HEK293 (cell line): ENCODE measurements around the gene MNT.

ENCODE experiments used
- CTCF ChIA-PET: fragments of 350-600 bp; formaldehyde crosslinking; extraction: SDS; loops from one replicate; lab custom pipeline; 2021; ENCODE audit warnings: antibody characterized with exemption; lab: Yijun Ruan, JAX
- POLR2A ChIA-PET: fragments of 300-600 bp; formaldehyde crosslinking; extraction: SDS; loops from one replicate; lab custom pipeline; 2020; ENCODE audit warnings: antibody characterized with exemption, inconsistent platforms; lab: Yijun Ruan, JAX
- H3K27ac ChIP-seq: fragments of 200-500 bp; sonication (Bioruptor generic); 2 replicates; pipeline ENCODE4 v1.5.1; 2014; ENCODE audit warnings: low read depth, low read length, control low read depth, inconsistent platforms; ENCODE audit errors: extremely low read depth
- H3K36me3 ChIP-seq, 2 experiments: fragments of 200-500 bp in 1 of 2; sonication (Bioruptor generic) in 1 of 2; 1 replicate in 1 of 2; 2 replicates in 1 of 2; pipeline ENCODE4 v1.5.1; 2014 to 2017; ENCODE audit warnings: inconsistent platforms in 2 of 2, low read length in 2 of 2; ENCODE audit not compliant: control insufficient read depth in 2 of 2, insufficient read depth in 1 of 2
- H3K4me1 ChIP-seq: fragments of 200-500 bp; sonication (Bioruptor generic); 2 replicates; pipeline ENCODE4 v1.5.1; 2014; ENCODE audit warnings: mild to moderate bottlenecking, low read length, inconsistent platforms; ENCODE audit not compliant: control insufficient read depth, insufficient read depth
- H3K4me3 ChIP-seq: 2 replicates; pipeline ENCODE4 v1.5.1; 2011; ENCODE audit warnings: low read depth, mild to moderate bottlenecking, control low read depth, low read length, moderate library complexity
- H3K9me3 ChIP-seq: fragments of 200-500 bp; sonication (Bioruptor generic); 2 replicates; pipeline ENCODE4 v1.5.1; 2014; ENCODE audit warnings: low read depth, low read length, inconsistent platforms; ENCODE audit not compliant: control insufficient read depth, insufficient read depth
- ATF2 ChIP-seq: fragments of 450-650 bp; formaldehyde crosslinking; IDR thresholded peaks from 2 replicates; pipeline ENCODE4 v1.5.1; 2016; ENCODE audit warnings: missing biosample characterization, missing genetic modification characterization, low read depth
- BCL11A ChIP-seq: fragments of 450-650 bp; formaldehyde crosslinking; IDR thresholded peaks from 2 replicates; pipeline ENCODE4 v1.5.1; 2016; ENCODE audit warnings: low read depth, missing biosample characterization, missing genetic modification characterization
- CTCF ChIP-seq: fragments of 450-650 bp; formaldehyde crosslinking; IDR thresholded peaks from 2 replicates; pipeline ENCODE4 v1.5.1; 2016; ENCODE audit warnings: missing biosample characterization, missing genetic modification characterization
- ELK4 ChIP-seq: IDR thresholded peaks from 2 replicates; pipeline ENCODE4 v1.6.1; 2011; ENCODE audit warnings: mild to moderate bottlenecking, low read depth, low read length, borderline replicate concordance
- GLI4 ChIP-seq: fragments of 450-650 bp; formaldehyde crosslinking; IDR thresholded peaks from 2 replicates; pipeline ENCODE4 v1.5.1; 2016; ENCODE audit warnings: missing biosample characterization, missing genetic modification characterization
- HOXC10 ChIP-seq: sonication (generic); formaldehyde crosslinking; IDR thresholded peaks from 2 replicates; pipeline ENCODE4 v1.8.1; 2023; ENCODE audit warnings: mild to moderate bottlenecking, missing genetic modification reagents
- IKZF3 ChIP-seq: fragments of 450-650 bp; IDR thresholded peaks from 2 replicates; pipeline ENCODE4 v1.5.0; 2018; ENCODE audit warnings: missing biosample characterization, mild to moderate bottlenecking, missing genetic modification characterization, moderate library complexity
- PBX3 ChIP-seq: sonication (generic); formaldehyde crosslinking; IDR thresholded peaks from 2 replicates; pipeline ENCODE4 v1.8.1; 2022; ENCODE audit warnings: mild to moderate bottlenecking, moderate library complexity, missing genetic modification reagents
- SCRT2 ChIP-seq: fragments of 450-650 bp; formaldehyde crosslinking; IDR thresholded peaks from 2 replicates; pipeline ENCODE4 v1.5.1; 2016; ENCODE audit warnings: missing biosample characterization, missing genetic modification characterization
- ZNF10 ChIP-seq: fragments of 450-650 bp; formaldehyde crosslinking; IDR thresholded peaks from 2 replicates; pipeline ENCODE4 v1.5.1; 2017; ENCODE audit warnings: missing biosample characterization, missing genetic modification characterization
- ZNF112 ChIP-seq: fragments of 450-650 bp; formaldehyde crosslinking; IDR thresholded peaks from 2 replicates; pipeline ENCODE4 v1.5.0; 2017; ENCODE audit warnings: missing biosample characterization, missing genetic modification characterization
- ZNF132 ChIP-seq: fragments of 450-650 bp; formaldehyde crosslinking; IDR thresholded peaks from 2 replicates; pipeline ENCODE4 v1.5.1; 2017; ENCODE audit warnings: missing biosample characterization, missing genetic modification characterization, borderline replicate concordance
- ZNF133 ChIP-seq: fragments of 450-650 bp; formaldehyde crosslinking; IDR thresholded peaks from 2 replicates; pipeline ENCODE4 v1.5.1; 2016; ENCODE audit warnings: missing biosample characterization, missing genetic modification characterization
- ZNF138 ChIP-seq: fragments of 450-650 bp; formaldehyde crosslinking; IDR thresholded peaks from 2 replicates; pipeline ENCODE4 v1.5.1; 2016; ENCODE audit warnings: missing biosample characterization, missing genetic modification characterization, borderline replicate concordance
- ZNF16 ChIP-seq: fragments of 450-650 bp; formaldehyde crosslinking; IDR thresholded peaks from 2 replicates; pipeline ENCODE4 v1.5.1; 2016; ENCODE audit warnings: low read depth, missing biosample characterization, missing genetic modification characterization
- ZNF169 ChIP-seq: fragments of 450-650 bp; formaldehyde crosslinking; IDR thresholded peaks from 2 replicates; pipeline ENCODE4 v1.5.1; 2016; ENCODE audit warnings: missing biosample characterization, missing genetic modification characterization
- ZNF202 ChIP-seq: fragments of 450-650 bp; formaldehyde crosslinking; IDR thresholded peaks from 2 replicates; pipeline ENCODE4 v1.5.1; 2016; ENCODE audit warnings: missing biosample characterization, missing genetic modification characterization, borderline replicate concordance
- ZNF302 ChIP-seq: fragments of 450-650 bp; formaldehyde crosslinking; IDR thresholded peaks from 2 replicates; pipeline ENCODE4 v1.5.1; 2016; ENCODE audit warnings: missing biosample characterization, missing genetic modification characterization, low read depth
- ZNF350 ChIP-seq: fragments of 450-650 bp; formaldehyde crosslinking; IDR thresholded peaks from 2 replicates; pipeline ENCODE4 v1.5.0; 2017; ENCODE audit warnings: missing biosample characterization, mild to moderate bottlenecking, missing genetic modification characterization
- ZNF366 ChIP-seq: fragments of 450-650 bp; formaldehyde crosslinking; conservative IDR thresholded peaks from 2 replicates; pipeline ENCODE4 v1.5.1; 2016; ENCODE audit warnings: missing biosample characterization, missing genetic modification characterization
- ZNF404 ChIP-seq: fragments of 450-650 bp; formaldehyde crosslinking; IDR thresholded peaks from 2 replicates; pipeline ENCODE4 v1.5.1; 2017; ENCODE audit warnings: missing biosample characterization, missing genetic modification characterization
- ZNF426 ChIP-seq: fragments of 450-650 bp; formaldehyde crosslinking; IDR thresholded peaks from 2 replicates; pipeline ENCODE4 v1.5.1; 2017; ENCODE audit warnings: missing biosample characterization, missing genetic modification characterization, mild to moderate bottlenecking, inconsistent platforms, moderate library complexity
- ZNF449 ChIP-seq: fragments of 450-650 bp; formaldehyde crosslinking; IDR thresholded peaks from 2 replicates; pipeline ENCODE4 v1.5.1; 2017; ENCODE audit warnings: missing biosample characterization, mild to moderate bottlenecking, missing genetic modification characterization, moderate library complexity
- ZNF560 ChIP-seq: fragments of 450-650 bp; formaldehyde crosslinking; IDR thresholded peaks from 2 replicates; pipeline ENCODE4 v1.5.1; 2017; ENCODE audit warnings: missing biosample characterization, missing genetic modification characterization, borderline replicate concordance
- ZNF600 ChIP-seq: fragments of 450-650 bp; formaldehyde crosslinking; IDR thresholded peaks from 2 replicates; pipeline ENCODE4 v1.5.1; 2016; ENCODE audit warnings: missing biosample characterization, missing genetic modification characterization
- ZNF658 ChIP-seq: fragments of 450-650 bp; formaldehyde crosslinking; IDR thresholded peaks from 2 replicates; pipeline ENCODE4; 2016; ENCODE audit warnings: missing biosample characterization, missing genetic modification characterization
- ZNF768 ChIP-seq: fragments of 450-650 bp; formaldehyde crosslinking; IDR thresholded peaks from 2 replicates; pipeline ENCODE4 v1.5.1; 2018; ENCODE audit warnings: missing biosample characterization, mild to moderate bottlenecking, missing genetic modification characterization

The MNT gene

GRCh38 chr17:2415081-2415480, 14.2 kb upstream of the MNT start:
- Histone ChIP-seq H3K36me3 (peaks cover 17 to 48% of the 10 kb centered on the region in 2 experiments; a peak in 2 of 3 replicates), H3K4me3 (no peak overlapping the region), H3K4me1 (no peaks in the 10 kb centered on the region), H3K27ac (no peak overlapping the region), H3K9me3 (no peaks in the 10 kb centered on the region)
- ChIA-PET CTCF (interaction anchor here (0.6 to 6.3 kb wide), 20 partner anchors 10 to 371 kb away, joined by 3 to 470 read pairs (median 10); partner anchors contain the start of genes HIC1 and METTL16), POLR2A (interaction anchor here (0.6 to 3.1 kb wide), 7 partner anchors 15 to 96 kb away, joined by 3 to 42 read pairs (median 7); partner anchors contain the start of genes METTL16 and SGSM2)
- TF ChIP-seq ZNF449 (tag by site-specific recombination) (no peak), ZNF560 (tag by site-specific recombination) (no peak), PBX3 (CRISPR knock-in tag) (no peak), ZNF350 (tag by site-specific recombination) (no peak), IKZF3 (tag by site-specific recombination) (no peak), ZNF600 (tag by site-specific recombination) (no peak), ZNF768 (tag by site-specific recombination) (no peak), GLI4 (tag by site-specific recombination) (no peak), HOXC10 (CRISPR knock-in tag) (no peak), ZNF404 (tag by site-specific recombination) (no peak), ZNF202 (no peak), ZNF132 (tag by site-specific recombination) (no peak), ZNF169 (no peak), ZNF658 (tag by site-specific recombination) (no peak), CTCF (tag by site-specific recombination) (no peak), ZNF302 (tag by site-specific recombination) (no peak), ZNF133 (tag by site-specific recombination) (no peak), BCL11A (tag by site-specific recombination) (no peak)

GRCh38 chr17:2414446-2415064, 13.7 kb upstream of the MNT start:
- H3K27ac ChIP-seq, result no peak overlapping the region
- no peaks in the 10 kb centered on the region for H3K9me3 ChIP-seq
- ChIA-PET POLR2A (interaction anchor here (0.6 to 3.1 kb wide), 4 partner anchors 17 to 96 kb away, joined by 3 to 42 read pairs (median 6); partner anchors contain the start of gene METTL16), CTCF (interaction anchor here (1.0 to 6.3 kb wide), 3 partner anchors 11 to 32 kb away, joined by 4 to 470 read pairs (median 75); no protein-coding TSS in a partner anchor)
- no peak overlapping the region for H3K4me3 ChIP-seq
- peaks cover 17 to 43% of the 10 kb centered on the region in 2 experiments; a peak in 2 of 3 replicates for H3K36me3 ChIP-seq
- no peaks in the 10 kb centered on the region for H3K4me1 ChIP-seq
- TF ChIP-seq ZNF138 (no peak), ZNF366 (no peak), ZNF426 (tag by site-specific recombination) (no peak), ELK4 (no peak), ZNF16 (tag by site-specific recombination) (no peak), ATF2 (tag by site-specific recombination) (no peak), ZNF112 (no peak), SCRT2 (no peak), ZNF10 (tag by site-specific recombination) (no peak)
